Peyer's patch (tissue), 4 donors: ENCODE results near the gene GABRB1. TPM values are rescaled to one million over a fixed set of nuclear protein-coding genes. Genes with fewer than 3 reads are reported as not detected.
"Not testable (repeated sequence)": the region's sequence is repeated elsewhere in the genome, so short reads cannot be mapped to it uniquely, and the experiment has no call there.

Experiments used
- DNase-seq, 3 donors: peaks; one replicate each; pipeline ENCODE4 v3.0.0-alpha.2; 2017 to 2019
- H3K27ac ChIP-seq, 4 donors: fragments of 200-600 bp; sonication (generic); one replicate each; pipeline ENCODE4 v1.5.1; 2016 to 2019
- H3K27me3 ChIP-seq, 2 donors: fragments of 200-600 bp; sonication (generic); one replicate each; pipeline ENCODE4 v1.5.1; 2019
- H3K36me3 ChIP-seq, 3 donors: fragments of 200-600 bp; sonication (generic); one replicate each; pipeline ENCODE4 v1.5.1; 2016 to 2019
- H3K4me1 ChIP-seq, 4 donors: fragments of 200-600 bp; sonication (generic); one replicate each; pipeline ENCODE4 v1.5.1; 2016 to 2019
- H3K4me3 ChIP-seq, 4 donors: fragments of 200-600 bp; sonication (generic); 1 replicate in 3 of 4; 2 replicates in 1 of 4; pipeline ENCODE4 v1.5.1; 2016 to 2019; ENCODE audit warnings: mild to moderate bottlenecking in 1 of 4
- H3K9me3 ChIP-seq, 4 donors: fragments of 200-600 bp; sonication (generic); one replicate each; pipeline ENCODE4 v1.5.1; 2016 to 2019; ENCODE audit warnings: mild to moderate bottlenecking in 1 of 4
- CTCF ChIP-seq, 6 experiments: fragments of 450-650 bp in 4 of 6; fragments of 200-600 bp in 2 of 6; sonication (generic) in 1 of 6; IDR thresholded peaks; one replicate each; pipeline ENCODE4 v1.5.1; 2017 to 2019; ENCODE audit warnings: antibody characterized with exemption in 6 of 6, mild to moderate bottlenecking in 3 of 6, moderate library complexity in 1 of 6
- POLR2A ChIP-seq, 2 donors: fragments of 450-650 bp; IDR thresholded peaks; one replicate each; pipeline ENCODE4 v1.5.1; 2017; ENCODE audit warnings: antibody characterized with exemption in 2 of 2, mild to moderate bottlenecking in 2 of 2, moderate library complexity in 2 of 2
- total RNA-seq, 4 donors: library from RNA; depleted of rRNA; stranded (reverse); fragments of >200 nt; gene quantifications; one replicate each; pipeline ENCODE4 v1.1.0, GENCODE V29; 2016

GABRB1 gene
- total RNA-seq, 4 donors from 2014 or later = not detected

- no peak for TF ChIP-seq POLR2A (IDR thresholded peaks at IDR 0.05)
- no peak for TF ChIP-seq CTCF (IDR thresholded peaks at IDR 0.05)
- no peak for DNase-seq
- Histone ChIP-seq H3K9me3 (no peaks in the 10 kb centered on the region), H3K36me3 (no peaks in the 10 kb centered on the region), H3K4me3 (no peak overlapping the region), H3K27ac (no peak overlapping the region), H3K4me1 (no peaks in the 10 kb centered on the region), H3K27me3 (no peaks in the 10 kb centered on the region)
Measured at GRCh38 chr4:47373174-47373573, 341.8 kb downstream of the GABRB1 start.

DNA sequence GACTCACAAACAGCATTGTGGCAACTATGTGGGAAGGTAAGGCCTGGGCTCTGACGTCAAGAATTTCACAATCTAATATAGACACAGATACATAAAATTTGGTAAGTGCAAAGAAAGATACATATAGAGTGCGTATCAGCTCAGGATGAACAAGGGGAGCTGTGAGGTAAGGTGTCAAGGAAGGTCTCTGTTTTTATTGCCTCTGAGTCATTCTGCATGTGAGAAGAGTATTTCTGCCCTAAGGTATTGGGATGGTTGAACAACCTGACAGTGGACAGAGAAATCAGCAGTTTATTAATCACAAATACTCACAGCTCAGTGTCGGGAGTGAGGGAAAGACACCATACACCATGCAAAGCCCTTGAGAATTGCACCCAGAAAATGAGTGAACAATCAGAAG, 342.3 kb downstream of the GABRB1 start:
- H3K9me3 ChIP-seq = no peaks in the 10 kb centered on the region
- no peaks in the 10 kb centered on the region for H3K36me3 ChIP-seq
- no peak for DNase-seq
- H3K4me3 ChIP-seq = no peak overlapping the region
- H3K27me3 ChIP-seq = no peaks in the 10 kb centered on the region
- TF ChIP-seq POLR2A (IDR thresholded peaks at IDR 0.05) (no peak), CTCF (IDR thresholded peaks at IDR 0.05) (no peak)
- no peak overlapping the region for H3K27ac ChIP-seq
- no peaks in the 10 kb centered on the region for H3K4me1 ChIP-seq

GRCh38 chr4:47374477-47374876, 343.1 kb downstream of the GABRB1 start:
- no peaks in the 10 kb centered on the region for H3K36me3 ChIP-seq
- no peak overlapping the region for H3K27ac ChIP-seq
- H3K9me3 ChIP-seq = no peaks in the 10 kb centered on the region
- H3K4me3 ChIP-seq = no peak overlapping the region
- no peaks in the 10 kb centered on the region for H3K4me1 ChIP-seq
- TF ChIP-seq POLR2A (IDR thresholded peaks at IDR 0.05) (no peak), CTCF (IDR thresholded peaks at IDR 0.05) (no peak)
- H3K27me3 ChIP-seq = no peaks in the 10 kb centered on the region
- no peak for DNase-seq

DNA sequence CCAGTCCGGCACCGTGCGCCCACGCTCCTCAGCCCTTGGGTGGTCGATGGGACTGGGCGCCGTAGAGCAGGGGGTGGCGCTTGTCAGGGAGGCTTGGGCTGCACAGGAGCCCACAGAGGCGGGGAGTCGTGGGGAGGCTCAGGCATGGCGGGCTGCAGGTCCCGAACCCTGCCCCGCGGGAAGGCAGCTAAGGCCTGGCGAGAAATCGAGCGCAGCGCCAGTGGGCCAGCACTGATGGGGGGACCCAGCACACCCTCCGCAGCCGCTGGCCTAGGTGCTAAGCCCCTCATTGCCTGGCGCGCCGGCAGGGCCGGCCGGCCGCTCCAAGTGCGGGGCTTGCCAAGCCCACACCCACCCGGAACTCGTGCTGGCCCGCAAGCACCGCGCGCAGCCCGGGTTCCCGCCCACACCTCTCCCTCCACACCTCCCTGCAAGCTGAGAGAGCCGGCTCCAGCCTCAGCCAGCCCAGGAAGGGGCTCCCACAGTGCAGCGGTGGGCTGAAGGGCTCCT, 346.7 kb downstream of the GABRB1 start:
- not testable (repeated sequence) for H3K27ac ChIP-seq, H3K9me3 ChIP-seq, H3K27me3 ChIP-seq, DNase-seq, H3K4me3 ChIP-seq, H3K36me3 ChIP-seq, H3K4me1 ChIP-seq

- no peak for DNase-seq
- no peak overlapping the region for H3K27ac ChIP-seq
- no peak overlapping the region for H3K4me3 ChIP-seq
- H3K9me3 ChIP-seq = no peaks in the 10 kb centered on the region
- H3K36me3 ChIP-seq = no peaks in the 10 kb centered on the region
- TF ChIP-seq CTCF (IDR thresholded peaks at IDR 0.05) = no peak
- no peak for TF ChIP-seq POLR2A (IDR thresholded peaks at IDR 0.05)
- H3K27me3 ChIP-seq = no peaks in the 10 kb centered on the region
- no peaks in the 10 kb centered on the region for H3K4me1 ChIP-seq
Measured at GRCh38 chr4:47381172-47381571, 349.8 kb downstream of the GABRB1 start.

DNA sequence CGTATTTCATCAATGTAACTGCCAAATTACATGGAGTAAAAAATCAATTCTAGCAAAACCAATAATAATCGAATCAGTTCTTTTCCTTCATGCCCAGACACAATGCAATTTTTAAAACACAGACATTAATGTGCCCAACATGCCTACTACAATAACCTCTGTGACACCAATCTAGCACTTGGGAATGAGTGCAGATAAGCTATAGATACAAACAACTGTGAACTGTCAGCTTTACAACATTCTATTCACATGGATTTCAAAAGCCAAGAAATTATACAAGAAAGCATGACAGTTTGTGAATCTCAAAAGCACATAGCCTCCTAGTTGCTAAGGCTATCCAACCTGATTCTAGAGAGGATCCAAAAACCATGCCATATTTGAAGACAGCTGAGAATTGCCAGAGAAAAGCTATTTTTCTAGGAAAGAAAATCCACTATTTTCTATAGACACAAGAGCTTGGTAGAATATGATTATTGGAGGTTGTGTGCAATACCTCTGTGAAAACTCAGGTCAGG, 351.5 kb downstream of the GABRB1 start:
- no peaks in the 10 kb centered on the region for H3K27me3 ChIP-seq
- no peaks in the 10 kb centered on the region for H3K36me3 ChIP-seq
- no peak for DNase-seq
- no peak overlapping the region for H3K27ac ChIP-seq
- no peak overlapping the region for H3K4me3 ChIP-seq
- H3K9me3 ChIP-seq = no peaks in the 10 kb centered on the region
- no peaks in the 10 kb centered on the region for H3K4me1 ChIP-seq
- TF ChIP-seq POLR2A (IDR thresholded peaks at IDR 0.05) (no peak), CTCF (IDR thresholded peaks at IDR 0.05) (no peak)
